Spleen (tissue), 11 donors: ENCODE data around the gene MRTFB. TPM values are rescaled to one million over a fixed set of nuclear protein-coding genes. Genes with fewer than 3 reads are reported as not detected.

ENCODE experiments used
- DNase-seq: peaks from one replicate; pipeline ENCODE4 v3.0.0-alpha.2; 2020
- H3K27ac ChIP-seq, 8 donors: fragments of 200-600 bp; sonication (generic) in 7 of 8; 1 replicate in 4 of 8; 2 replicates in 4 of 8; pipeline versions ENCODE4 v1.5.0 to v1.8.0; 2016 to 2021; ENCODE audit warnings: inconsistent platforms in 4 of 8, mild to moderate bottlenecking in 4 of 8, moderate library complexity in 1 of 8
- H3K27me3 ChIP-seq, 7 donors: fragments of 200-600 bp; sonication (generic) in 6 of 7; replicated peaks in 1 of 7; 1 replicate in 4 of 7; 2 replicates in 3 of 7; pipeline versions ENCODE4 v1.5.0 to v1.8.0; 2016 to 2021; ENCODE audit warnings: inconsistent platforms in 3 of 7, mild to moderate bottlenecking in 1 of 7
- H3K36me3 ChIP-seq, 6 donors: fragments of 200-600 bp; sonication (generic) in 5 of 6; 1 replicate in 4 of 6; 2 replicates in 2 of 6; pipeline versions ENCODE4 v1.5.0 to v1.8.0; 2016 to 2021; ENCODE audit warnings: inconsistent platforms in 2 of 6
- H3K4me1 ChIP-seq, 6 donors: fragments of 200-600 bp; sonication (generic) in 5 of 6; 1 replicate in 3 of 6; 2 replicates in 3 of 6; pipeline versions ENCODE4 v1.5.0 to v1.8.0; 2016 to 2021; ENCODE audit warnings: inconsistent platforms in 3 of 6
- H3K4me3 ChIP-seq, 8 donors: fragments of 200-600 bp; sonication (generic) in 7 of 8; 1 replicate in 4 of 8; 2 replicates in 4 of 8; pipeline versions ENCODE4 v1.5.0 to v1.8.0; 2016 to 2021; ENCODE audit warnings: inconsistent platforms in 4 of 8, mild to moderate bottlenecking in 4 of 8, moderate library complexity in 2 of 8
- H3K9me3 ChIP-seq, 8 donors: fragments of 200-600 bp; sonication (generic) in 7 of 8; 1 replicate in 4 of 8; 2 replicates in 4 of 8; pipeline versions ENCODE4 v1.5.0 to v1.8.0; 2016 to 2021; ENCODE audit warnings: inconsistent platforms in 4 of 8
- POLR2A ChIP-seq, 3 donors: fragments of 450-650 bp; IDR thresholded peaks; one replicate each; pipeline ENCODE4 v1.5.1; 2017; ENCODE audit warnings: antibody characterized with exemption in 3 of 3, mild to moderate bottlenecking in 1 of 3
- POLR2AphosphoS5 ChIP-seq, 3 donors: sonication (generic); formaldehyde crosslinking; IDR thresholded peaks; one replicate each; pipeline ENCODE4 v1.5.1; 2017; ENCODE audit warnings: antibody characterized with exemption in 3 of 3
- WGBS, 5 donors: extraction: QIAGEN DNeasy Blood & Tissue Kit in 3 of 5; methylation state at CpG; one replicate each; pipeline versions ENCODE4 v1.1.5 to v1.1.7; 2013 to 2018; 5-methylcytosine and 5-hydroxymethylcytosine counted together
- intact Hi-C: fragments of 100-400 bp; cut with DNase I; formaldehyde crosslinking; loops from one replicate; pipeline ENCODE4 v1.15.0; 2023; ENCODE audit warnings: low total_unique reads
- polyA plus RNA-seq, 3 donors: library from polyadenylated mRNA; stranded (reverse); fragments of 200-250 nt; gene quantifications; one replicate each; pipeline ENCODE4 v1.2.1, GENCODE V29; 2013
- total RNA-seq, 7 donors: library from RNA; depleted of rRNA in 3 of 7; stranded (reverse); fragments of >200 nt in 3 of 7; fragmentation: NEBNext Ultra II Directional in 4 of 7; extraction: Animal tissue kit (Norgen Biotek cat#: 25700) in 4 of 7; gene quantifications; one replicate each; pipeline versions ENCODE4 v1.1.0 to v1.2.1, GENCODE V29; 2016 to 2021
- TF ChIP-seq, protein P1 (sequence below), 11 experiments: fragments of 200-600 bp in 7 of 11; fragments of 450-650 bp in 4 of 11; sonication (generic) in 4 of 11; IDR thresholded peaks in 8 of 11; conservative IDR thresholded peaks in 3 of 11; 1 replicate in 7 of 11; 2 replicates in 4 of 11; pipeline versions ENCODE4 v1.4.0 to v1.8.0; 2016 to 2021; ENCODE audit warnings: antibody characterized with exemption in 11 of 11, inconsistent platforms in 4 of 11, mild to moderate bottlenecking in 1 of 11
- donor health status: healthy with polysubstance abuse.
- donor health status: DM: no; HTN: no; CAD: no; lungs with moderate emphysema.
- donor health status: DM: no; HTN: no; CAD: no.
- donor health status: Bipolar disorder and iron deficiency.
- donor health status: healthy.
- donor health status: DM: no; HTN: no; CAD: no.
- donor health status: DM: yes; HTN: yes; CAD: no.

Gene MRTFB
- total and polyA plus RNA-seq, 10 donors = 2.3 to 39.3 (median 29.9) TPM

DNA sequence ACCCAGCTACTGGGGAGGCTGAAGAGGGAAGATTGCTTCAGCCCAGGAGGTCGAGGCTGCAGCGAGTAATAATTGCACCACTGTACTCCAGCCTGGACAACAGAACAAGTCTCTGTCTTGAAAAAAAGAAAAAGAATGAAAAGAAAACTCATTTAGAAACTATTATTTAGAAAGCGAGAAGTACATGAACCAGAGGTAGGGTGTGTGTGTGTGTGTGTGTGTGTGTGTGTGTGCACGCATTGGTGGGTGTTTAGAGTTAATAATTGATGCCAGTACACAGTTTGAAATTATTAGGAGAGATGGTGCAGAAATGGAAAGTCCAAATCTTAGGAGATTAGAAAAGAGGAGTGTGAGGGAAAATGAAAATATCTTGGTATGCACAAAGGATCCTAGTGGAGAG, 106.6 kb downstream of the MRTFB start:
- no peaks in the 10 kb centered on the region for H3K36me3 ChIP-seq
- H3K4me3 ChIP-seq = no peak overlapping the region
- H3K4me1 ChIP-seq = no peaks in the 10 kb centered on the region
- 76 to 96% (median 83%) methylated on average over 4 of the region's 4 CpGs for WGBS, 5 donors
- peaks cover 0 to 8% (median 0%) of the 10 kb centered on the region in 8 donors for H3K9me3 ChIP-seq
- H3K27me3 ChIP-seq = no peaks in the 10 kb centered on the region
- intact Hi-C loops = no loop called here
- H3K27ac ChIP-seq = no peak overlapping the region
- no peak for DNase-seq
- TF ChIP-seq POLR2AphosphoS5 (IDR thresholded peaks at IDR 0.05) (no peak), POLR2A (IDR thresholded peaks at IDR 0.05) (no peak)
- TF ChIP-seq, protein P1, sequence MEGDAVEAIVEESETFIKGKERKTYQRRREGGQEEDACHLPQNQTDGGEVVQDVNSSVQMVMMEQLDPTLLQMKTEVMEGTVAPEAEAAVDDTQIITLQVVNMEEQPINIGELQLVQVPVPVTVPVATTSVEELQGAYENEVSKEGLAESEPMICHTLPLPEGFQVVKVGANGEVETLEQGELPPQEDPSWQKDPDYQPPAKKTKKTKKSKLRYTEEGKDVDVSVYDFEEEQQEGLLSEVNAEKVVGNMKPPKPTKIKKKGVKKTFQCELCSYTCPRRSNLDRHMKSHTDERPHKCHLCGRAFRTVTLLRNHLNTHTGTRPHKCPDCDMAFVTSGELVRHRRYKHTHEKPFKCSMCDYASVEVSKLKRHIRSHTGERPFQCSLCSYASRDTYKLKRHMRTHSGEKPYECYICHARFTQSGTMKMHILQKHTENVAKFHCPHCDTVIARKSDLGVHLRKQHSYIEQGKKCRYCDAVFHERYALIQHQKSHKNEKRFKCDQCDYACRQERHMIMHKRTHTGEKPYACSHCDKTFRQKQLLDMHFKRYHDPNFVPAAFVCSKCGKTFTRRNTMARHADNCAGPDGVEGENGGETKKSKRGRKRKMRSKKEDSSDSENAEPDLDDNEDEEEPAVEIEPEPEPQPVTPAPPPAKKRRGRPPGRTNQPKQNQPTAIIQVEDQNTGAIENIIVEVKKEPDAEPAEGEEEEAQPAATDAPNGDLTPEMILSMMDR (IDR thresholded peaks at IDR 0.05 in 8 of 11, conservative IDR thresholded peaks at IDR 0.05 in 3 of 11) = no peak

DNA sequence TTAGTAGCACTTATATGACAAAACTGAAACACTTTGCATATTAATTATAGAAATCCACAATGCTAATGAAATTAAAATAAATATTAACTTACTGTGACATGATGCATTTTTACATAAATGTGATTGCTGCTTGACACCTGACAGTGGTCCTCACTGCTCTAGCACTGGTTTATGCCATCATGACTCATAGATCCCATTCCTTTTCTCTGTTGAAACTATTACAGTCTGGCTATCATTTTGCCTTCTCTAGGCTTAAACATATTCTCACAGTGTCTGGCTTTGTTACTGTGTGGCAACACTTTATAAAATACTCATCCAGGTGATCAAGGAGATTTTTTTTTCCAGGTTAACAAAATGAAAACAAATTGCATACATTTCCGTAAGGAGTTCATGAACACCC, 108.0 kb downstream of the MRTFB start:
- TF ChIP-seq POLR2AphosphoS5 (IDR thresholded peaks at IDR 0.05) = no peak
- no peak for TF ChIP-seq POLR2A (IDR thresholded peaks at IDR 0.05)
- TF ChIP-seq, protein P1 (IDR thresholded peaks at IDR 0.05 in 8 of 11, conservative IDR thresholded peaks at IDR 0.05 in 3 of 11) = no peak
- intact Hi-C loops = no loop called here
- Histone ChIP-seq H3K36me3 (no peaks in the 10 kb centered on the region), H3K9me3 (no peaks in the 10 kb centered on the region), H3K27me3 (no peaks in the 10 kb centered on the region), H3K4me1 (no peaks in the 10 kb centered on the region), H3K27ac (no peak overlapping the region), H3K4me3 (no peak overlapping the region)
- DNase-seq = no peak
- 88 to 97% (median 96%) methylated on average over 1 of the region's 1 CpG for WGBS, 5 donors

DNA sequence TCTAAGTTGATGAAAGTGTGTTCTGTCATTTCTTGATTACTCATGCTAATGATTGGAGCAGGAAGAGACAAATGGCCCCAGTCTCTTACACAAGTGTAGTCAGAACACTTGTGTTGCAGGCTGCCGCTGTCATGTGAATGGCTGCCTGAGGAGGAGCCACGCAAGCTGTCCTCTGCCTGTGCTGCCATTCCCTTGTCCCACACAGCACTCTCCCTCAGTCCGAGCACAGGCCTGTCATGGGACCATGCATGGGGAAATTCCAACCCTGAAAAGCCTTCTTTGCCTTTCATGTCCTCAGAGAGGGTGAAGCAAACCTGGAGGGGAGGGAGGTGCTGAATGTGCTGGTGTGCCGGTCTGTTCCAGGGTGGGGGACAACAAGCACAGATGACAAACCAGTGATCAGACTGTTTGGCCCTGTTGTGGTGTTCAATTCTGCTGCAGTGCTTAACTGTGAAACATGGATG, 109.4 kb downstream of the MRTFB start:
- intact Hi-C loops = loop anchor here (10.0 kb wide), 1 partner anchor 96 kb away; no protein-coding TSS in a partner anchor
- no peak for DNase-seq
- Histone ChIP-seq H3K4me1 (peaks cover 0 to 7% (median under 1%) of the 10 kb centered on the region in 6 donors), H3K36me3 (no peaks in the 10 kb centered on the region), H3K9me3 (no peaks in the 10 kb centered on the region), H3K4me3 (no peak overlapping the region), H3K27me3 (no peaks in the 10 kb centered on the region), H3K27ac (no peak overlapping the region)
- WGBS, 5 donors = 75 to 98% (median 85%) methylated on average over 4 of the region's 4 CpGs
- TF ChIP-seq POLR2AphosphoS5 (IDR thresholded peaks at IDR 0.05) (no peak), POLR2A (IDR thresholded peaks at IDR 0.05) (no peak)
- TF ChIP-seq, protein P1 (IDR thresholded peaks at IDR 0.05 in 8 of 11, conservative IDR thresholded peaks at IDR 0.05 in 3 of 11) = no peak

- DNase-seq = no peak
- intact Hi-C loops = loop anchor here (10.0 kb wide), 1 partner anchor 97 kb away; no protein-coding TSS in a partner anchor
- no peak overlapping the region for H3K27ac ChIP-seq
Observed at GRCh38 chr16:14181371-14182050, 110.4 kb downstream of the MRTFB start.

More at GRCh38 chr16:14181371-14182050, 110.4 kb downstream of the MRTFB start:
- H3K4me1 ChIP-seq = peaks cover 0 to 17% (median 4%) of the 10 kb centered on the region in 6 donors
- TF ChIP-seq POLR2A (IDR thresholded peaks at IDR 0.05) = no peak
- TF ChIP-seq POLR2AphosphoS5 (IDR thresholded peaks at IDR 0.05) = no peak
- TF ChIP-seq, protein P1 (IDR thresholded peaks at IDR 0.05 in 8 of 11, conservative IDR thresholded peaks at IDR 0.05 in 3 of 11) = no peak
- 82 to 95% (median 88%) methylated on average over 2 of the region's 2 CpGs for WGBS, 5 donors
- H3K27me3 ChIP-seq = no peaks in the 10 kb centered on the region
- no peak overlapping the region for H3K4me3 ChIP-seq
- H3K36me3 ChIP-seq = no peaks in the 10 kb centered on the region
- no peaks in the 10 kb centered on the region for H3K9me3 ChIP-seq
